Esophagus squamous epithelium (tissue), 4 donors: ENCODE results near the gene CACNA2D3.

Experiments used
- POLR2A ChIP-seq, 4 donors: fragments of 450-650 bp; IDR thresholded peaks; one replicate each; pipeline ENCODE4 v1.6.1; 2017; ENCODE audit warnings: antibody characterized with exemption in 4 of 4, mild to moderate bottlenecking in 4 of 4, moderate library complexity in 3 of 4
- TF ChIP-seq, protein P1 (sequence below), 6 experiments: fragments of 450-650 bp in 4 of 6; fragments of 200-600 bp in 2 of 6; sonication (generic) in 2 of 6; IDR thresholded peaks; one replicate each; pipeline ENCODE4 v1.5.1; 2016 to 2019; ENCODE audit warnings: antibody characterized with exemption in 6 of 6, mild to moderate bottlenecking in 4 of 6, moderate library complexity in 4 of 6

DNA sequence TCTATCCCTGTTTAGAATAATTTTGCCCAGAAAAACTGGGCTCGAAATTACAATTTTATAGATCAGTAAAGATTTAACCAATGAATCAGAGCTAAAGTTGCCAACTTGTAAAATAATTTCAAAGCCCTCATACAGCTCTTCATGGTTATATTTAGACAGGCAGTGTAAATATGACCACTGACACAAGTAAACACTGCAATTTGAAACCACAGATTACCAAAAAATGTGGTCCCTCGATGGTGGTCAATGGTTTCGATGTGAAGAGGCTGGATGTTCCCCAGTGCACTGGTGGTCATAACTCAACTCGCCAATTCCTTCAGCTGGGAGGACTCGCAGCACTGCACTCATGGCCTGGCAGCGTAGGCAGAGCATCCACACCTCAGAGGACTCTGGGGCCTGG, 776.9 kb downstream of the CACNA2D3 start:
- TF ChIP-seq, protein P1, sequence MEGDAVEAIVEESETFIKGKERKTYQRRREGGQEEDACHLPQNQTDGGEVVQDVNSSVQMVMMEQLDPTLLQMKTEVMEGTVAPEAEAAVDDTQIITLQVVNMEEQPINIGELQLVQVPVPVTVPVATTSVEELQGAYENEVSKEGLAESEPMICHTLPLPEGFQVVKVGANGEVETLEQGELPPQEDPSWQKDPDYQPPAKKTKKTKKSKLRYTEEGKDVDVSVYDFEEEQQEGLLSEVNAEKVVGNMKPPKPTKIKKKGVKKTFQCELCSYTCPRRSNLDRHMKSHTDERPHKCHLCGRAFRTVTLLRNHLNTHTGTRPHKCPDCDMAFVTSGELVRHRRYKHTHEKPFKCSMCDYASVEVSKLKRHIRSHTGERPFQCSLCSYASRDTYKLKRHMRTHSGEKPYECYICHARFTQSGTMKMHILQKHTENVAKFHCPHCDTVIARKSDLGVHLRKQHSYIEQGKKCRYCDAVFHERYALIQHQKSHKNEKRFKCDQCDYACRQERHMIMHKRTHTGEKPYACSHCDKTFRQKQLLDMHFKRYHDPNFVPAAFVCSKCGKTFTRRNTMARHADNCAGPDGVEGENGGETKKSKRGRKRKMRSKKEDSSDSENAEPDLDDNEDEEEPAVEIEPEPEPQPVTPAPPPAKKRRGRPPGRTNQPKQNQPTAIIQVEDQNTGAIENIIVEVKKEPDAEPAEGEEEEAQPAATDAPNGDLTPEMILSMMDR (IDR thresholded peaks at IDR 0.05), result no peak
- no peak for TF ChIP-seq POLR2A (IDR thresholded peaks at IDR 0.05)
